H1 (cell line): ENCODE data around the gene IL21R. TPM values are rescaled to one million over a fixed set of nuclear protein-coding genes. Genes with fewer than 3 reads are reported as not detected.

ENCODE experiments used
- CHD2 ChIP-seq: IDR thresholded peaks from 2 replicates; pipeline ENCODE4 v1.6.1; 2012; ENCODE audit warnings: low read length, improper control_type of control experiment
- CTBP2 ChIP-seq: IDR thresholded peaks from 2 replicates; pipeline ENCODE4 v1.7.0; 2011; ENCODE audit warnings: borderline replicate concordance, mild to moderate bottlenecking, moderate library complexity, mixed read lengths, low read length; ENCODE audit not compliant: insufficient read depth, insufficient read length
- GTF2F1 ChIP-seq: IDR thresholded peaks from 2 replicates; pipeline ENCODE4 v1.6.1; 2012; ENCODE audit warnings: low read depth, low read length, improper control_type of control experiment, borderline replicate concordance
- MAFK ChIP-seq: IDR thresholded peaks from 2 replicates; pipeline ENCODE4 v1.6.1; 2012; ENCODE audit warnings: low read depth, mild to moderate bottlenecking, improper control_type of control experiment, low read length
- POU5F1 ChIP-seq: IDR thresholded peaks from 2 replicates; pipeline ENCODE4 v1.6.1; 2011; ENCODE audit warnings: low read depth, mild to moderate bottlenecking, low read length, moderate library complexity
- SIRT6 ChIP-seq: IDR thresholded peaks from one replicate; pipeline ENCODE4 v1.7.1; 2012; ENCODE audit warnings: low read length, inconsistent platforms
- ZNF274 ChIP-seq: IDR thresholded peaks from 2 replicates; pipeline ENCODE4 v1.7.0; 2012; ENCODE audit warnings: low read length, borderline replicate concordance; ENCODE audit errors: extremely low read depth
- polyA plus RNA-seq, 7 experiments: library from polyadenylated mRNA; depleted of rRNA in 3 of 7; stranded (reverse) in 5 of 7; unstranded in 2 of 7; fragments of >200 nt in 5 of 7; fragments of 200-250 nt in 2 of 7; gene quantifications; 1 replicate in 5 of 7; 2 replicates in 1 of 7; 4 replicates in 1 of 7; pipeline versions ENCODE4 v1.2.1 to v1.2.3, GENCODE V29; 2011 to 2013; ENCODE audit warnings: missing spikeins in 2 of 7, mixed read lengths in 2 of 7
- total RNA-seq: library from RNA; stranded (reverse); fragmentation: NEBNext Ultra II Directional; extraction: Animal tissue kit (Norgen Biotek cat#: 25700); gene quantifications from 2 replicates; pipeline ENCODE4 v1.2.1, GENCODE V29; 2021
- TF ChIP-seq, protein P1 (sequence below): IDR thresholded peaks from 2 replicates; pipeline ENCODE4 v1.6.1; 2011; ENCODE audit warnings: low read length, improper control_type of control experiment
- TF ChIP-seq, protein P2 (sequence below): IDR thresholded peaks from 2 replicates; pipeline ENCODE4 v1.6.1; 2011; ENCODE audit warnings: low read depth, mild to moderate bottlenecking, low read length; ENCODE audit not compliant: insufficient read depth

The IL21R gene
- total and polyA plus RNA-seq, 2 of the 8 experiments (the other 6 are each of a cell fraction or from before 2014, with no cell fraction given): 0.34 to 0.70 TPM

GRCh38 chr16:27383556-27384243 is 18.3 kb upstream of the IL21R start (continued):
- TF ChIP-seq, protein P1, sequence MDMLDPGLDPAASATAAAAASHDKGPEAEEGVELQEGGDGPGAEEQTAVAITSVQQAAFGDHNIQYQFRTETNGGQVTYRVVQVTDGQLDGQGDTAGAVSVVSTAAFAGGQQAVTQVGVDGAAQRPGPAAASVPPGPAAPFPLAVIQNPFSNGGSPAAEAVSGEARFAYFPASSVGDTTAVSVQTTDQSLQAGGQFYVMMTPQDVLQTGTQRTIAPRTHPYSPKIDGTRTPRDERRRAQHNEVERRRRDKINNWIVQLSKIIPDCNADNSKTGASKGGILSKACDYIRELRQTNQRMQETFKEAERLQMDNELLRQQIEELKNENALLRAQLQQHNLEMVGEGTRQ: no peak
- TF ChIP-seq CTBP2 (no peak), SIRT6 (no peak), ZNF274 (no peak), CHD2 (no peak), MAFK (no peak), GTF2F1 (no peak), POU5F1 (no peak)
- TF ChIP-seq, protein P2, sequence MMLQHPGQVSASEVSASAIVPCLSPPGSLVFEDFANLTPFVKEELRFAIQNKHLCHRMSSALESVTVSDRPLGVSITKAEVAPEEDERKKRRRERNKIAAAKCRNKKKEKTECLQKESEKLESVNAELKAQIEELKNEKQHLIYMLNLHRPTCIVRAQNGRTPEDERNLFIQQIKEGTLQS: no peak
